GM19023 (cell line): ENCODE data around the gene ADNP.

ENCODE experiments used
- ATAC-seq: cut with Tn5 transposase; IDR thresholded peaks from one replicate; pipeline ENCODE4 v1.9.1; 2021; ENCODE audit warnings: mild to moderate bottlenecking, moderate library complexity; ENCODE audit not compliant: unreplicated experiment

ADNP gene

GRCh38 chr20:50852085-50852484, 79.2 kb downstream of the ADNP start:
- ATAC-seq = no peak

- no peak for ATAC-seq
Observed at GRCh38 chr20:50850721-50851286, 80.4 kb downstream of the ADNP start.

GRCh38 chr20:50848846-50849673, 82.2 kb downstream of the ADNP start:
- ATAC-seq = no peak

- ATAC-seq = no peak
Observed at GRCh38 chr20:50848341-50848808, 82.9 kb downstream of the ADNP start.

GRCh38 chr20:50845566-50846215, 85.5 kb downstream of the ADNP start:
- no peak for ATAC-seq

- peak; percentile 91 for ATAC-seq
Observed at GRCh38 chr20:50844430-50845100, 86.7 kb downstream of the ADNP start.

GRCh38 chr20:50843331-50844276, 87.6 kb downstream of the ADNP start:
- no peak for ATAC-seq

GRCh38 chr20:50842821-50843220, 88.4 kb downstream of the ADNP start:
- no peak for ATAC-seq
